Upper lobe of left lung (tissue), 4 donors: ENCODE measurements around the gene HIF1AN.

Experiments used
- CTCF ChIP-seq, 6 experiments: fragments of 450-650 bp in 4 of 6; fragments of 200-600 bp in 2 of 6; sonication (generic) in 2 of 6; IDR thresholded peaks; one replicate each; pipeline ENCODE4 v1.5.1; 2016 to 2019; ENCODE audit warnings: antibody characterized with exemption in 6 of 6
- EP300 ChIP-seq, 4 donors: sonication (generic); formaldehyde crosslinking; IDR thresholded peaks; one replicate each; pipeline ENCODE4 v1.5.1; 2017; ENCODE audit warnings: antibody characterized with exemption in 4 of 4, control low read depth in 2 of 4
- POLR2A ChIP-seq, 4 donors: fragments of 450-650 bp; IDR thresholded peaks; one replicate each; pipeline ENCODE4 v1.5.1; 2016 to 2017; ENCODE audit warnings: antibody characterized with exemption in 4 of 4, mild to moderate bottlenecking in 2 of 4
- POLR2AphosphoS5 ChIP-seq, 2 donors: sonication (generic); formaldehyde crosslinking; IDR thresholded peaks; one replicate each; pipeline ENCODE4 v1.5.1; 2017; ENCODE audit warnings: antibody characterized with exemption in 2 of 2

GRCh38 chr10:100504096-100504495 lies 31.6 kb upstream of the HIF1AN start:
- TF ChIP-seq CTCF (IDR thresholded peaks at IDR 0.05) (no peak), EP300 (IDR thresholded peaks at IDR 0.05) (no peak), POLR2AphosphoS5 (IDR thresholded peaks at IDR 0.05) (no peak), POLR2A (IDR thresholded peaks at IDR 0.05) (no peak)
